ENCODE results near the gene DYSF. TPM values are rescaled to one million over a fixed set of nuclear protein-coding genes. Genes with fewer than 3 reads are reported as not detected.

The DYSF gene
- total and polyA plus RNA-seq, 2 donors (not counting 3 experiments of a cell fraction or from before 2014, with no cell fraction given), result 50.9 to 152 TPM

DNA sequence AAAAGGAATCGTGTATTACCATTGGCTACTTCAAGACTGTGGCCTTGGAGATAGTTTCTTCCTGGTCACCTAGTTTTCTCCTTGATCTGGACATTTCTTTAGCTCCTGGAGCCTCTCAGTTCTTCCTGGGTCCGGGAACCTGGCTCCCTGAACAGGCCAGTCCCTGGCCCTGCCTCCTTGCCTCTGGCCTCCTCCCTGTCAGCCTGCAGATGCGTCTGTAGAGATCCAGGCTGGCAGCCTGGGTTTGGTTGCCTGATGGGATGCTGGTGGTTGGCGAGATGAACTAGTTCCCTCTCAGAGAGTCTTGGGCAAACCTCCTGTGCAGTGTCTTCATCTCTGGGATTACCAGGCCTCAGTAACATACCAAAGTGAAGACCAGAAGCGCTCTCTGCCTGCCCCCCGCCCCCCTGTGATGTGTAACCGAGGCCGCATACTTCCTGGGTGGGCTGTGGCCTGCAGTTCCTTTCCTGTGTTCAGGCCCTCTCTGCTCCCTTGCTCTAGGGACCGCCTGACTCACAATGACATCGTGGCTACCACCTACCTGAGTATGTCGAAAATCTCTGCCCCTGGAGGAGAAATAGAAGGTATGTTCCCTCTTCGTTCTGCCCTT, 85.4 kb downstream of the DYSF start:
- H3K36me3 ChIP-seq (ENCODE audit: control insufficient read depth in 2 of 2, extremely low read depth in 1 of 2, insufficient read depth in 2 of 2, low read length in 2 of 2), result peaks cover 2 to 30% of the 10 kb centered on the region in 2 experiments
- H3K27me3 ChIP-seq (ENCODE audit: control insufficient read depth in 2 of 2, insufficient read depth in 2 of 2, low read length in 2 of 2), result no peaks in the 10 kb centered on the region
- no peak overlapping the region for H3K9ac ChIP-seq (replicated peaks; ENCODE audit: extremely low read depth, insufficient read depth, low read length)
- no peaks in the 10 kb centered on the region for H3K9me3 ChIP-seq (replicated peaks; ENCODE audit: control insufficient read depth, insufficient read depth, low read length)
- DNase-seq (ENCODE audit: low read depth, low spot score) (no peak), FAIRE-seq (no peak)
- H4K20me1 ChIP-seq (replicated peaks; ENCODE audit: control insufficient read depth, extremely low read depth, insufficient read depth, low read length), result no peaks in the 10 kb centered on the region
- H3K9me1 ChIP-seq (replicated peaks; ENCODE audit: control insufficient read depth, extremely low read depth, insufficient read depth, low read length), result no peaks in the 10 kb centered on the region
- no peak overlapping the region for H3K4me3 ChIP-seq (replicated peaks in 1 of 3; ENCODE audit: insufficient read depth in 1 of 3, low read depth in 1 of 3, low read length in 3 of 3)
- H3K4me1 ChIP-seq (ENCODE audit: control insufficient read depth, extremely low read depth, insufficient read depth, low read length), result no peaks in the 10 kb centered on the region
- dilution Hi-C loops (cut with MboI; ENCODE audit: extremely low pct_ligation_motif_present, low sequenced_read_pairs), result no loop called here
- H3K4me2 ChIP-seq (ENCODE audit: insufficient read depth, low read length), result no peak overlapping the region
- ChIA-PET CTCF (interaction anchor here (1.0 to 1.5 kb wide), 3 partner anchors 9 to 612 kb away, joined by 3 read pairs; no protein-coding TSS in a partner anchor), POLR2A (no interaction called here)
- no peak overlapping the region for H2AFZ ChIP-seq (ENCODE audit: low read depth, low read length)
- intact Hi-C loops (cut with micrococcal nuclease), result no loop called here
- no TSS peak for BruUV-seq (replicated peaks)
- no peak overlapping the region for H3K27ac ChIP-seq (ENCODE audit: insufficient read depth, low read depth, low read length)
- TF ChIP-seq GATA2 (IDR thresholded peaks at IDR 0.05; ENCODE audit: insufficient read depth, insufficient read length, low read depth, low read length) (no peak), JUN (IDR thresholded peaks at IDR 0.05; ENCODE audit: borderline replicate concordance, insufficient read depth, insufficient read length, low read depth) (no peak), MYC (IDR thresholded peaks at IDR 0.05; ENCODE audit: low read depth, low read length) (no peak), EZH2 (IDR thresholded peaks at IDR 0.05; ENCODE audit: borderline replicate concordance, low read depth, low read length, severe bottlenecking) (no peak), POLR2A (IDR thresholded peaks at IDR 0.05; ENCODE audit: low read depth, low read length) (no peak), MAX (IDR thresholded peaks at IDR 0.05; ENCODE audit: insufficient read depth, insufficient read length) (no peak), POLR2AphosphoS5 (IDR thresholded peaks at IDR 0.05; ENCODE audit: insufficient read depth, low read depth, low read length) (no peak), FOS (IDR thresholded peaks at IDR 0.05; ENCODE audit: borderline replicate concordance, insufficient read depth, low read length) (no peak)
- TF ChIP-seq, protein P1, sequence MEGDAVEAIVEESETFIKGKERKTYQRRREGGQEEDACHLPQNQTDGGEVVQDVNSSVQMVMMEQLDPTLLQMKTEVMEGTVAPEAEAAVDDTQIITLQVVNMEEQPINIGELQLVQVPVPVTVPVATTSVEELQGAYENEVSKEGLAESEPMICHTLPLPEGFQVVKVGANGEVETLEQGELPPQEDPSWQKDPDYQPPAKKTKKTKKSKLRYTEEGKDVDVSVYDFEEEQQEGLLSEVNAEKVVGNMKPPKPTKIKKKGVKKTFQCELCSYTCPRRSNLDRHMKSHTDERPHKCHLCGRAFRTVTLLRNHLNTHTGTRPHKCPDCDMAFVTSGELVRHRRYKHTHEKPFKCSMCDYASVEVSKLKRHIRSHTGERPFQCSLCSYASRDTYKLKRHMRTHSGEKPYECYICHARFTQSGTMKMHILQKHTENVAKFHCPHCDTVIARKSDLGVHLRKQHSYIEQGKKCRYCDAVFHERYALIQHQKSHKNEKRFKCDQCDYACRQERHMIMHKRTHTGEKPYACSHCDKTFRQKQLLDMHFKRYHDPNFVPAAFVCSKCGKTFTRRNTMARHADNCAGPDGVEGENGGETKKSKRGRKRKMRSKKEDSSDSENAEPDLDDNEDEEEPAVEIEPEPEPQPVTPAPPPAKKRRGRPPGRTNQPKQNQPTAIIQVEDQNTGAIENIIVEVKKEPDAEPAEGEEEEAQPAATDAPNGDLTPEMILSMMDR (IDR thresholded peaks at IDR 0.05; ENCODE audit: extremely low read depth in 1 of 2, insufficient read depth in 1 of 2, low read depth in 1 of 2, low read length in 2 of 2), result no peak
- H3K79me2 ChIP-seq (ENCODE audit: control insufficient read depth, insufficient read depth, low read length), result no peaks in the 10 kb centered on the region

All from endothelial cell of umbilical vein (primary cell).